Sigmoid colon (tissue), 4 donors: Measurements from ENCODE around the gene PCDHGA1.

ENCODE experiments used
- CTCF ChIP-seq, 4 experiments: fragments of 450-650 bp in 3 of 4; fragments of 200-600 bp in 1 of 4; IDR thresholded peaks; one replicate each; pipeline ENCODE4 v1.5.1; 2016 to 2019; ENCODE audit warnings: antibody characterized with exemption in 4 of 4, mild to moderate bottlenecking in 3 of 4, moderate library complexity in 2 of 4
- EP300 ChIP-seq, 4 donors: sonication (generic); formaldehyde crosslinking; IDR thresholded peaks; one replicate each; pipeline ENCODE4 v1.6.1; 2017; ENCODE audit warnings: antibody characterized with exemption in 4 of 4
- POLR2A ChIP-seq, 2 donors: fragments of 450-650 bp; IDR thresholded peaks; one replicate each; pipeline ENCODE4 v1.6.1; 2016; ENCODE audit warnings: antibody characterized with exemption in 2 of 2, mild to moderate bottlenecking in 2 of 2, moderate library complexity in 2 of 2
- POLR2AphosphoS5 ChIP-seq, 4 donors: sonication (generic); formaldehyde crosslinking; IDR thresholded peaks; one replicate each; pipeline ENCODE4 v1.6.1; 2017; ENCODE audit warnings: antibody characterized with exemption in 4 of 4

DNA sequence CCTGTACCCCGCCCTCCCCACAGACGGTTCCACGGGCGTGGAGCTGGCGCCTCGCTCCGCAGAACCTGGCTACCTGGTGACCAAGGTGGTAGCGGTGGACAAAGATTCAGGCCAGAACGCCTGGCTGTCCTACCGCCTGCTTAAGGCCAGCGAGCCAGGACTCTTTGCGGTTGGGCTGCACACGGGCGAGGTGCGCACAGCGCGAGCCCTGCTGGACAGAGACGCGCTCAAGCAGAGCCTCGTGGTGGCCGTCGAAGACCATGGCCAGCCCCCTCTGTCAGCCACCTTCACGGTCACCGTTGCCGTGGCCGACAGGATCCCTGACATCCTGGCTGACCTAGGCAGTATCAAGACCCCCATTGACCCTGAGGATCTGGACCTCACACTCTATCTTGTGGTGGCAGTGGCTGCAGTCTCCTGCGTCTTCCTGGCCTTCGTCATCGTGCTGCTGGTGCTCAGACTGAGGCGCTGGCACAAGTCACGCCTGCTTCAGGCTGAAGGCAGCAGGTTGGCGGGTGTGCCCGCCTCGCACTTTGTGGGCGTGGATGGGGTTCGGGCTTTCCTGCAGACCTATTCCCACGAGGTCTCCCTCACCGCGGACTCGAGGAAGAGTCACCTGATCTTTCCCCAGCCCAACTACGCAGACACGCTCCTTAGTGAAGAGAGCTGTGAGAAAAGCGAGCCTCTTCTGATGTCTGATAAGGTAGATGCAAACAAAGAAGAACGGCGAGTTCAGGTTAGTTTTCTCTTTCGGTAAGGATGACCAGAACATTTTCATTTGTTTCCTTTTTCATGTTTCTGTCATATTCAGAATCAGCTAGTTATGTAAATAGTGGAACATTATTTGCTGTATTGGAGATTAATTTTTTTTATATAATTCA lies 35.9 kb downstream of the PCDHGA1 start:
- no peak for TF ChIP-seq POLR2A (IDR thresholded peaks at IDR 0.05)
- TF ChIP-seq CTCF (IDR thresholded peaks at IDR 0.05): no peak
- no peak for TF ChIP-seq POLR2AphosphoS5 (IDR thresholded peaks at IDR 0.05)
- TF ChIP-seq EP300 (IDR thresholded peaks at IDR 0.05): no peak
